HG02623 (cell line): ENCODE data around the gene CBFA2T3.

ENCODE experiments used
- ATAC-seq: cut with Tn5 transposase; IDR thresholded peaks from one replicate; pipeline ENCODE4 v1.9.1; 2021; ENCODE audit warnings: moderate library complexity; ENCODE audit not compliant: unreplicated experiment

Gene CBFA2T3

DNA sequence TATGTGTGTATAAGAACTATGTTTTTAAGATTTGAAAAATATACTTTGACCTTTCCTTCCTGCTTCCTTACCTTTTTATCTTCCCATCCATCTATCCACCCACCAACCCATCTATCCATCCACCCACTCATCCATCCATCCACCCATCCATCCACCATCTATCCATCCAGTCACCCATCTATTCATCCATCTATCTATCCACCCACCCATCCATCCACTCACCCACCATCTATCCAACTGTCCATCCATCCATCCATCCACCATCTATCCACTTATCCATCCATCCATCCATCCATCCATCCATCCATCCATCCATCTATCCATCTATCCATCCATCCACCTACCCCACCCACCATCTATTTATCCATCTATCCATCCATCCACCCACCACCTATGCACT, 12.4 kb downstream of the CBFA2T3 start:
- ATAC-seq = no peak

DNA sequence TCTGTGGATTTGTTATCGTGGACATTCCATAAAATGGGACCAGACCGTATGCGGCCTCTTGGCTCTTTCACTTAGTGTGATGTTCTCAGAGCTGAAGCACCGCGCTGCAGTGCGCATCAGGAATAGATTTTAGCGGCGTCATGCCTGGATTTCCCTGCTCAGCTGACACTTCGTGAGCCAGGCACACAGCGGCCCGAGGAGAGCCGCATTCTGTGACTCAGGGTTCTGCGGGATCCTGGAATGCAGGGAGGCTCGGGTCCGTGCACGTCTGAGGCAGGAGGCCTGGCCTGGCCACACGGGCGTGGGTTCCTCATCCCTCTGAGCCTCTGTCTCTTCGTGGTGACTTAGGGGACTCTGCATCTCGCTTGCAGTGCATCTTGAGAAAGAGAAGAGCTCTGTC, 13.4 kb downstream of the CBFA2T3 start:
- ATAC-seq = no peak

DNA sequence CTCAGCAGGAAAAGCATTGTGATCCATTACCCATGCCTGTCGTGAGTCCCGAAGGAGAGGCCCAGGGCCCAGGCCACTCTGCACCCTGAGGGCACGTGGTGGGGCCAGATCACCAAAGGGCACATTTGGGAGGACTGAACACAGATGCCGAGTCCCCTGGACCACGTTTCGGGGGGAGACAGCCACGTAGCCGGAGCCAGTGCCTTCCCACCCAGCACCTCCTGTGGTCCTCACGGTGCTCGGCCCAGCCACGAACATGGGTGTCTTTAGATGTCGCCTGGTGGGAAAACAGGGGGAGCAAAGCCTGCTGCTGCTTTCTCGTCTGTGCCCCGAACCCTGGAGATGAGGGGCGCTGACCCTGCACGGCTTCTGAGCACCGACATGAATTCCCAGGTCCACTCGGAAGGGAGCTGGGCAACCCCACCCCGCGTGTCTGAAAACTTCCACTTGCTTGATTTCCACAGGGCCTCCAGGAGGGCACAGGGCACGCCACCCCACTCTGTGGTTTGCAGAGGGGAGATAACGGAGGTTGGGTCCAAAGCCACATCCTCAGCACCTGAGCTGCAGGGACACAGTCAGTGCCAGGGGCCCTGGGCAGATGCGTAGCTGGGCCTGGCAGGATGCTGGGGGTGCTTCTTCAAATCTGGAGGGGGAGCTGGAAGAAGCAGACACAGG, 14.4 kb downstream of the CBFA2T3 start:
- ATAC-seq = no peak

DNA sequence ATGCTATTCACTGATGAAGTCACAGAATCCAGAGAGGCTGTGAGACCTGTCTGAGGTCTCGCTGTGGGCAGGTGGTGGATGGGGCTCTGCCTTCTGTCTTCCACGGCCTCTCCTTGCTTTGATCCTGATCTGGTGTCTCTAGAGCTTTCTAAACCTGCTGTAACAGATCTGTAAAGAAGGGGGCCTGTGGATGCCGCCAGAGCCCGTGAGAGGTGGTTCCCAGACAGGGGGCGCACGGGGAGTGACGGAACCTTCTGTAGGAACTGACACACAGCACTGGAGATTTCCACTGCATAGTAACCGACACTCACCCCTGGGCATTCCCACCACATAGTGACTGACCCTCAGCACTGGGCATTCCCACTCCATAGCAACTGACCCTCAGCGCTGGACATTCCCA, 16.0 kb downstream of the CBFA2T3 start:
- ATAC-seq = no peak

DNA sequence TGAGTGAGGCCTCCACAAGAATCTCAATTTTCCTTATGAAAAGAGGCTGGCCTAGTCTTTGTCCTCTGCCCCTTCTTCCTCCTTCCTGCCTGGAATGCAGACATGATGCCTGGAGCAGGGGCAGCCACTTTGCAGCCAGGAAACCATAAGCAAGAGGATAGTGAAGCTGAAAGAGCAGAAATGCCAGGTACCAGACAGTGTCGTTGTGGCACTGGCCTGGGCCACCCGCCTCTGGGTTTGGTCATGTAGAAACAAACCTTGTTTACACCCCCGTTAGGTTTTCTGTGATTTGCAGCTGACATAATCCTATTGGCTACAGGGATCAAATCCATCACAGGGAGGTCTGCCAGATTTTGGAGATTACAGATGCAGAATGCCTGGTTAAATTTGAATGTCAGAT, 16.5 kb downstream of the CBFA2T3 start:
- ATAC-seq = no peak

GRCh38 chr16:88959022-88959421, 18.0 kb downstream of the CBFA2T3 start:
- no peak for ATAC-seq

DNA sequence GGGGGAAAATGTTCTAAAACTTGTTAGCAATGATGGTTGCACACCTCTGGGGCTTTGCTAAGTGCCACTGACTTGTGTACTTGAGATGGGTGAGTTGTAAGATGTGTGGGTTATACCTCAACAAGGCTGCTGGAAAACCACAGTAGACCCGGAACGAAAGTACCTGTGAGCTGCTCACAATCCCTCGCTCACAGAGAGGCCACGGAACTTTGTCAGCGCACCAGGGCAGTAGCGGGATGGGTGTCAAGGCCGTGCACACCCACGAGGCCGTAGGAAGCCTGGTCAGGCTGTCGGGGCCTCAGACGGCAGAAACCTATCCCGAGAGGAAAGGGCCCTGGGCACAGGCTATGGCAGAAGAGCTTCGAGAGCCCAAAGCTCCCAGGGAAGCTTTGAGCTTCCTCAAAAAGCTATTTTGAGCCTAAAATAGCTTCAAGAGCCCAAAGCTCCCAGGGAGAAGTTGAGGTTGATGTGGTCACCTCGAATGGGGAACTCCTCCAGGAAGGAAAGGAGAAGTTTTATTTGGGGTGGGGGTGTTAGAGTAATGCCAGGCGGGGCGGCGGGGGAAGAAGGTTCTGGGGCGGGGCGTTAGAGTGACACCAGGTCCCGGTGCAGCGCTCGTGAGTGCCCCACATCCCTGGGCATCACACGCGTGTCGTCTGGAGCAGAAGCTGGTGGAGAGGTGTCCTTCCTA, 19.0 kb downstream of the CBFA2T3 start:
- no peak for ATAC-seq

GRCh38 chr16:88957433-88957767, 19.6 kb downstream of the CBFA2T3 start:
- ATAC-seq = no peak

DNA sequence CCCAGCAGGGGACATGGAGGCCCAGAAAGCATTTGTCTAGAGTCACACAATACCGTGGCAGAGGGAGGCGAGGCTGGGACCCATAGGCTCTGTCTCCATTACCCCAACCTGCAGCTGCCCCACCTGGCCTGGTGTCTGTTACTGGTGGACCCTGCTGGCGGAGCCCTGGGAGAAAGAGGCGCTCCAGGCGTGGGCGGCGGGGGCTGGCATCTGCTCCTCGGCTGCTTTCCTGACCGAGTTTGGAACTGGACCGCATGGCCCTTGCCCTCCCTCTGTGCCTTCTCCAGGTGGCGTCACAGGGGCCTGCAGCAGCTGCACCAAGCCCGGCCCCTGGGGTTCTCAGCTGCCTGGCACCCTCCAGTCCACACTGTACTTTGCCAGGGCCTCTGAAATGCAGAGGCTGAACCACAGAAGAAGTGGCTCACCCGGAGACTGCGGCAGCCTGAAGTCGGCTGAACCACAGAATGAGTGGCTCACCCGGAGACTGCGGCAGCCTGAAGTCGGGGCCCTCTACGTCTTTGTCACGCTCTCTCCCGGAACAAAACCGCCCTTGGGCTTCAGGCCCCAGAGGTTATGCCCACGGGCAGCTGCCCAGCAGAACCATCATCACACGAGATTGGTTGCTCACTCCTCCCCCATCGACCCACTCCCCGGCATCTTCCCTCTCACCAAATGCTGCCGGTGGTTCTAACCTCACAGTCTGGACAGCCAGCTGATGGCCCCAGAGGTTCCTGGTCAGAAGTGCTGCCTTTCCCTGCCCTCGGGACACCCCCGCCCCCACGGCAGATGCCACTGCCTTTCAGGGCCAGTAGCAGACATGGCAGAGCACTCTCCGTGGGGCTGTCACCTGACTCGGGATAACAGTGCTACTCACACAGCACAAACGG, 20.2 kb downstream of the CBFA2T3 start:
- no peak for ATAC-seq

GRCh38 chr16:88955906-88956305, 21.1 kb downstream of the CBFA2T3 start:
- ATAC-seq = no peak

DNA sequence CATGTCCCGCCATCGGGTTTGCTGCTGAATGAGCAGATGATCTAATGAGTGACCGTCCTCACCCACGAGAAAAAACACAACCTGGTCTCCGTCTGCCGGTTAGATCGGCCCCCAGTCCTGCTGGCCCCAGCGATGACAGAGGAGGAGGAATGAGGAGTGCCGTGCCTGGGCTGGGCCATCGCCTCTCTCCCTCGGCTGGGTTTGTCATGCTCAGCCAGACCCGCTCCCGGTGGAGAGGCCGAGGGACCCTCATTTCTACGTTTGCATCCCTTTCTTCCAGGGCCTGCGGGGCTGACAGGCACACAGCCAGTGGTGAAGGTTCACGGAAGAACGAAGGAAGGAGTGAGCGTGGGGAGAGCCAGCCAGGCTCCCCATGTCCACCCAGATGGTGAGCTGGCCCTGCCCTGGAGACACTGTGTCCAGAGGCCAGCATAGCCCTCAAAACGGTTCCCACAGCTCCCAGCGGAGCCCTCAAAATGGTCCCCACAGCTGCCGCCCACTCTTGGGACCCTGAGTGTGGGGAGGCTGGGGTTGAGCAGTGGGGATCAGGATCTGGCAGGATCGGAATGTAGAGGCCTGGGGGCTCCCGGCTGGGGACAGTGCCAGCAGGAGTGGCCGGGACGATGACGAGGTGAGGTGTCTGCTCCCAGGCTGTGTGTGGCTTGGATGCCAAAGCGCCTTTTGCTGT, 23.9 kb downstream of the CBFA2T3 start:
- ATAC-seq = no peak

GRCh38 chr16:88951989-88952388, 25.0 kb downstream of the CBFA2T3 start:
- ATAC-seq = no peak

- ATAC-seq = no peak
Measured at GRCh38 chr16:88951501-88951900, 25.5 kb downstream of the CBFA2T3 start.

DNA sequence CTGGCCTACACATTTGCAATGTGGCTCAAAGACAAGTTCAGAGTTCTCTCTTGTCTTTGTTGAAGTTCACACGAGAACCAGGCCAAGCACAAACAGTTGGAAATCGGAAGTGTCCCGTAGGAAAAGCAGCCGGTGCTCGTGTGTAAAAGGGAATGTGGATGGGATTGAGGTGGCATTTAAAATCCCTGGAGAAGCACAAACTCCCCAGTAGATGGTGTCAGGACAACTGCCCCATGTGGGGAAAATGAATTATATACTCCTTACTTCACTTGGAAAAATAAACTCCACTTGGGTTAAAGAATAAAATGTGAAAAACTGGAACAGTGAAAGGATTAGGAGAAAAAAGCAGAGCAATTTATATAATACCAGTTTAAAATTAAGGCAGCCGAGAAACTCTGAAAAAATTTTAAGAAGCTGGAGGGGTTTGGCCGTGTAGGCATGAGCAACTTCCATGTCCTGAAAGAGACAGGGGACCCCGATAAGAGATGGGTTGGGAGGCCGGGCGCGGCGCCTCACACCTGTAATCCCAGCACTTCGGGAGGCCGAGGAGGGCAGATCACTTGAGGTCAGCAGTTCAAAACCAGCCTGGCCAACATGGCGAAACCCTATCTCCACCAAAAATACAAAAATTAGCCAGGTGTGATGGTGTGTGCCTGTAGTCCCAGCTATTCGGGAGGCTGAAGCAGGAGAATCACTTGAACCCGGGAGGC, 28.1 kb downstream of the CBFA2T3 start:
- ATAC-seq = no peak

DNA sequence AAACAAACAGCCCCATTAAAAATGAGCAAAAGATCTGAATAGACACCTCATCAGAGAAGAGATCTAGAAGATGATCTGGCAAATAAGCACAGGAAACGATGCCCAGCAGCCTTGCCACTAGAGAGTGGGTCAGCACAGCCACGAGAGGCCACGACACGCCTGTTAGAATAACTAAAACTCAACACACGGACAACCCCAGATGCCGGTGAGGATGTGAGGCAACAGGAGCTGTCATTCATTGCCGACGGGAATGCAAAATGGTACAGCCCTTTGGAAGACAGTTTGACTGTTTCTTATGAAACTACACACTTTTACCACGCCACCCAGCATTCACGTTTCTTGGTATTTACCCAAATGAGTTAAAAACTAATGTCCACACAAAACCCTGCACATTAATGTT, 31.5 kb downstream of the CBFA2T3 start:
- ATAC-seq = no peak

- no peak for ATAC-seq
Measured at GRCh38 chr16:88943741-88944140, 33.3 kb downstream of the CBFA2T3 start.

DNA sequence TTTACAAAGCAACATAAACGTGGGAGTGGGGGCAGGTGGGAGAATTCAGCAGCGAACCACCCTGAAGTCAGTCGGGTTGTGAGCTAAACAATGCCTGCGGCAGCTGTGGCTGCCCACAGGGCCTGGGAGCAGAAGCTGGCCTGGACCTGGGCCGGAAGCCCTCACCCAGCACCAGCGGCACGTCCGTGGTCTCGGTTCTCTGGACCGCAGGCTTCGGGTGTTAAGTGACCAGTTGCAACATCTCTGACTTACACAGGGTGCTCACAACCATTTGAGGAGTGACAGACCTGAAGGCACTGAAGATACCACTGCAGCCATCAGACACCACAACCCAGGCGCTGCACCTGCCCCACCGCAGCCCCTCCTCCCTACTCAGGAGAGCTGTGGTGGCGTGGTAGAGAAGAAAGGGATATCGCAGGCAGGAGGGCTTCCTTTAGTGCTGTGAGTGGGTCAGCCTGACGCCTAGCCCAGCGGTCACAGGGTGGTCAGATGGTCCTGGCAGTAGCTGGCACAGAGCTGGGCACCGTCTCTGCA, 33.8 kb downstream of the CBFA2T3 start:
- no peak for ATAC-seq

- ATAC-seq = no peak
Measured at GRCh38 chr16:88941913-88942909, 34.8 kb downstream of the CBFA2T3 start.
